K562 (cell line): ENCODE data around the gene ANO10. TPM values are rescaled to one million over a fixed set of nuclear protein-coding genes. Genes with fewer than 3 reads are reported as not detected.

ENCODE experiments used
- BRD9 ChIP-seq: fragments of 450-650 bp; IDR thresholded peaks from 2 replicates; pipeline ENCODE4 v1.6.1; 2018; ENCODE audit warnings: low read depth; ENCODE audit not compliant: partially characterized antibody
- CHCHD3 ChIP-seq: fragments of 250-450 bp; sonication (Bioruptor Pico); IDR thresholded peaks from 2 replicates; pipeline ENCODE4 v2.1.2; 2022; ENCODE audit warnings: mild to moderate bottlenecking
- HCFC1 ChIP-seq: IDR thresholded peaks from 2 replicates; pipeline ENCODE4 v1.6.1; 2012; ENCODE audit warnings: low read depth, low read length, improper control_type of control experiment
- L3MBTL2 ChIP-seq: fragments of 450-650 bp; IDR thresholded peaks from 2 replicates; pipeline ENCODE4 v1.6.1; 2016; ENCODE audit warnings: mild to moderate bottlenecking, moderate library complexity
- MAZ ChIP-seq, 2 experiments: fragments of 450-650 bp in 1 of 2; sonication (generic) in 1 of 2; formaldehyde crosslinking; IDR thresholded peaks in 1 of 2; conservative IDR thresholded peaks in 1 of 2; 2 replicates each; pipeline versions ENCODE4 v1.4.0 to v1.5.0; 2020; ENCODE audit warnings: mild to moderate bottlenecking in 1 of 2, missing genetic modification reagents in 1 of 2
- MEF2D ChIP-seq: conservative IDR thresholded peaks from 2 replicates; pipeline ENCODE4 v1.6.1; 2016; ENCODE audit warnings: low read depth, missing genetic modification characterization, missing compliant biosample characterization
- RBBP5 ChIP-seq: fragments of 200-600 bp; sonication (generic); IDR thresholded peaks from 2 replicates; pipeline ENCODE4 v1.6.1; 2012; ENCODE audit warnings: borderline replicate concordance, mild to moderate bottlenecking, low read length, control low read depth, inconsistent platforms; ENCODE audit not compliant: insufficient read depth, poor library complexity, severe bottlenecking
- SMARCE1 ChIP-seq: fragments of 450-650 bp; IDR thresholded peaks from 2 replicates; pipeline ENCODE4 v1.7.1; 2016; ENCODE audit warnings: mild to moderate bottlenecking
- ZNF431 ChIP-seq: sonication (generic); formaldehyde crosslinking; IDR thresholded peaks from 2 replicates; pipeline ENCODE4 v1.8.0; 2022; ENCODE audit warnings: mild to moderate bottlenecking, missing genetic modification reagents
- ZNF436 ChIP-seq: fragments of 250-450, 450-650 bp; sonication (Bioruptor Pico); formaldehyde crosslinking; IDR thresholded peaks from 2 replicates; pipeline ENCODE4 v1.7.0; 2020; ENCODE audit warnings: mild to moderate bottlenecking
- ZNF584 ChIP-seq: fragments of 200-800 bp; sonication (Bioruptor generic); IDR thresholded peaks from 2 replicates; pipeline ENCODE4 v1.6.1; 2016; ENCODE audit warnings: low read depth, mild to moderate bottlenecking, missing genetic modification characterization, missing compliant biosample characterization
- ZNF644 ChIP-seq: fragments of 200-800 bp; sonication (Bioruptor generic); IDR thresholded peaks from 2 replicates; pipeline ENCODE4 v1.6.1; 2016; ENCODE audit warnings: low read depth, missing genetic modification characterization, missing compliant biosample characterization
- ZNF717 ChIP-seq: fragments of 250-450 bp; sonication (Bioruptor Pico); IDR thresholded peaks from 2 replicates; pipeline ENCODE4 v1.5.0; 2021
- ZZZ3 ChIP-seq: fragments of 450-650 bp; IDR thresholded peaks from 2 replicates; pipeline ENCODE4 v1.6.1; 2016; ENCODE audit warnings: antibody characterized with exemption, mild to moderate bottlenecking, moderate library complexity
- polyA plus RNA-seq, 8 experiments: library from polyadenylated mRNA; depleted of rRNA in 4 of 8; stranded (reverse) in 5 of 8; unstranded in 3 of 8; fragments of >200 nt; fragmentation: Nextera tagmentation in 2 of 8; fragmentation: Illumina TruSeq in 1 of 8; extraction: Ambion mirVana in 2 of 8; extraction: Trizol in 1 of 8; gene quantifications; 2 replicates each; pipeline versions ENCODE4 v1.2.1 to v1.2.3, GENCODE V29; 2011 to 2014; ENCODE audit warnings: inconsistent platforms in 1 of 8, missing spikeins in 1 of 8
- total RNA-seq, 7 experiments: library from RNA; depleted of rRNA in 6 of 7; stranded (reverse); fragments of >200 nt in 6 of 7; fragmentation: Illumina TruSeq in 2 of 7; extraction: Trizol in 2 of 7; gene quantifications; 2 replicates each; pipeline versions ENCODE4 v1.2.1 to v1.2.3, GENCODE V29; 2011 to 2021; ENCODE audit warnings: low replicate concordance in 1 of 7
- TF ChIP-seq, protein P1 (sequence below): fragments of 250-450 bp; sonication (Bioruptor Pico); IDR thresholded peaks from 2 replicates; pipeline ENCODE4 v1.5.1; 2021; ENCODE audit warnings: mild to moderate bottlenecking
- TF ChIP-seq, protein P2 (sequence below): fragments of 250-450 bp; sonication (Bioruptor Pico); IDR thresholded peaks from 2 replicates; pipeline ENCODE4 v1.8.0; 2022; ENCODE audit warnings: moderate library complexity, mild to moderate bottlenecking, inconsistent platforms
- TF ChIP-seq, protein P3 (sequence below): fragments of 250-450 bp; sonication (Bioruptor Pico); IDR thresholded peaks from 2 replicates; pipeline ENCODE4 v1.5.0; 2021
- TF ChIP-seq, protein P4 (sequence below): fragments of 250-450 bp; sonication (Bioruptor Pico); IDR thresholded peaks from 2 replicates; pipeline ENCODE4 v1.4.0; 2020; ENCODE audit warnings: mild to moderate bottlenecking, moderate library complexity
- TF ChIP-seq, protein P5 (sequence below): fragments of 250-450 bp; sonication (Bioruptor Pico); IDR thresholded peaks from 2 replicates; pipeline ENCODE4 v1.4.0; 2020; ENCODE audit warnings: mild to moderate bottlenecking, moderate library complexity, borderline replicate concordance

ANO10 gene
- total and polyA plus RNA-seq, 9 of the 15 experiments (the other 6 are each of a cell fraction or from before 2014, with no cell fraction given), result 6.4 to 46.0 (median 32.3) TPM

DNA sequence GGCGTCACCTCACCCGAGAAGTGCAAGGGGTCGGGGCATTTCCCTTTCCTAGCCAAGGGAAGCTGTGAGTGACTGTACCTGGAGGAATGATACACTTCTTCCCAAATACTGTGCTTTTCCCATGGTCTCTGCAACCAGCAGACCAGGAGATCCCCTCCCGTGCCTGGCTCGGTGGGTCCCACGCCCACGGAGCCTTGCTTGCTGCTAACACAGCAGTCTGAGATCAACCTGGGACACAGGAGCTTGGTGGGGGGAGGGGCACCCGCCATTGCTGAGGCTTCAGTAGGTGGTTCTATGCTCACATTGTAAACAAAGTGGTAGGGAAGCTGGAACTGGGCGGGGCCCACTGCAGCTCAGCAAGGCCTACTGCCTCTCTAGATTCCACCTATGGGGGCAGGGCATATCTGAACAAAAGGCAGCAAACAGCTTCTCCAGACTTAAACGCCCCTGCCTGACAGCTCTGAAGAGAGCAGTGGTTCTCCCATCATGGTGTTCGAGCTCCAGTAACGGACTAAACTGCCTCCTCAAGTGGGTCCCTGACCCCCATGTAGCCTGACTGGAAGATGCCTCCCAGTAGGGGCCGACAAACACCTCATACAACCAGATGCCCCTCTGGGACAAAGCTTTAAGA, 37.6 kb upstream of the ANO10 start (continued):
- no peak for TF ChIP-seq RBBP5
- TF ChIP-seq, protein P1, sequence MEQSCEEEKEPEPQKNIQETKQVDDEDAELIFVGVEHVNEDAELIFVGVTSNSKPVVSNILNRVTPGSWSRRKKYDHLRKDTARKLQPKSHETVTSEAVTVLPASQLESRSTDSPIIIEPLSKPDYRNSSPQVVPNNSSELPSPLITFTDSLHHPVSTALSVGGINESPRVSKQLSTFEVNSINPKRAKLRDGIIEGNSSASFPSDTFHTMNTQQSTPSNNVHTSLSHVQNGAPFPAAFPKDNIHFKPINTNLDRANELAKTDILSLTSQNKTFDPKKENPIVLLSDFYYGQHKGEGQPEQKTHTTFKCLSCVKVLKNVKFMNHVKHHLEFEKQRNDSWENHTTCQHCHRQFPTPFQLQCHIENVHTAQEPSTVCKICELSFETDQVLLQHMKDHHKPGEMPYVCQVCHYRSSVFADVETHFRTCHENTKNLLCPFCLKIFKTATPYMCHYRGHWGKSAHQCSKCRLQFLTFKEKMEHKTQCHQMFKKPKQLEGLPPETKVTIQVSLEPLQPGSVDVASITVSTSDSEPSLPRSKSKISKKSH (CRISPR knock-in tag), result no peak
- TF ChIP-seq HCFC1, result no peak
- TF ChIP-seq, protein P2, sequence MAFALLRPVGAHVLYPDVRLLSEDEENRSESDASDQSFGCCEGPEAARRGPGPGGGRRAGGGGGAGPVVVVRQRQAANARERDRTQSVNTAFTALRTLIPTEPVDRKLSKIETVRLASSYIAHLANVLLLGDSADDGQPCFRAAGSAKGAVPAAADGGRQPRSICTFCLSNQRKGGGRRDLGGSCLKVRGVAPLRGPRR (CRISPR knock-in tag), result no peak
- TF ChIP-seq MEF2D (tag), result no peak
- TF ChIP-seq, protein P3, sequence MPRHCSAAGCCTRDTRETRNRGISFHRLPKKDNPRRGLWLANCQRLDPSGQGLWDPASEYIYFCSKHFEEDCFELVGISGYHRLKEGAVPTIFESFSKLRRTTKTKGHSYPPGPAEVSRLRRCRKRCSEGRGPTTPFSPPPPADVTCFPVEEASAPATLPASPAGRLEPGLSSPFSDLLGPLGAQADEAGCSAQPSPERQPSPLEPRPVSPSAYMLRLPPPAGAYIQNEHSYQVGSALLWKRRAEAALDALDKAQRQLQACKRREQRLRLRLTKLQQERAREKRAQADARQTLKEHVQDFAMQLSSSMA (CRISPR knock-in tag), result no peak
- TF ChIP-seq SMARCE1, result no peak; the same call in none of the 2 replicates
- TF ChIP-seq ZZZ3, result no peak
- TF ChIP-seq, protein P4, sequence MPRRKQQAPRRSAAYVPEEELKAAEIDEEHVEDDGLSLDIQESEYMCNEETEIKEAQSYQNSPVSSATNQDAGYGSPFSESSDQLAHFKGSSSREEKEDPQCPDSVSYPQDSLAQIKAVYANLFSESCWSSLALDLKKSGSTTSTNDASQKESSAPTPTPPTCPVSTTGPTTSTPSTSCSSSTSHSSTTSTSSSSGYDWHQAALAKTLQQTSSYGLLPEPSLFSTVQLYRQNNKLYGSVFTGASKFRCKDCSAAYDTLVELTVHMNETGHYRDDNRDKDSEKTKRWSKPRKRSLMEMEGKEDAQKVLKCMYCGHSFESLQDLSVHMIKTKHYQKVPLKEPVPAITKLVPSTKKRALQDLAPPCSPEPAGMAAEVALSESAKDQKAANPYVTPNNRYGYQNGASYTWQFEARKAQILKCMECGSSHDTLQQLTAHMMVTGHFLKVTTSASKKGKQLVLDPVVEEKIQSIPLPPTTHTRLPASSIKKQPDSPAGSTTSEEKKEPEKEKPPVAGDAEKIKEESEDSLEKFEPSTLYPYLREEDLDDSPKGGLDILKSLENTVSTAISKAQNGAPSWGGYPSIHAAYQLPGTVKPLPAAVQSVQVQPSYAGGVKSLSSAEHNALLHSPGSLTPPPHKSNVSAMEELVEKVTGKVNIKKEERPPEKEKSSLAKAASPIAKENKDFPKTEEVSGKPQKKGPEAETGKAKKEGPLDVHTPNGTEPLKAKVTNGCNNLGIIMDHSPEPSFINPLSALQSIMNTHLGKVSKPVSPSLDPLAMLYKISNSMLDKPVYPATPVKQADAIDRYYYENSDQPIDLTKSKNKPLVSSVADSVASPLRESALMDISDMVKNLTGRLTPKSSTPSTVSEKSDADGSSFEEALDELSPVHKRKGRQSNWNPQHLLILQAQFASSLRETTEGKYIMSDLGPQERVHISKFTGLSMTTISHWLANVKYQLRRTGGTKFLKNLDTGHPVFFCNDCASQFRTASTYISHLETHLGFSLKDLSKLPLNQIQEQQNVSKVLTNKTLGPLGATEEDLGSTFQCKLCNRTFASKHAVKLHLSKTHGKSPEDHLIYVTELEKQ (CRISPR knock-in tag), result no peak
- TF ChIP-seq BRD9, result peak; percentile 66
- TF ChIP-seq, protein P5, sequence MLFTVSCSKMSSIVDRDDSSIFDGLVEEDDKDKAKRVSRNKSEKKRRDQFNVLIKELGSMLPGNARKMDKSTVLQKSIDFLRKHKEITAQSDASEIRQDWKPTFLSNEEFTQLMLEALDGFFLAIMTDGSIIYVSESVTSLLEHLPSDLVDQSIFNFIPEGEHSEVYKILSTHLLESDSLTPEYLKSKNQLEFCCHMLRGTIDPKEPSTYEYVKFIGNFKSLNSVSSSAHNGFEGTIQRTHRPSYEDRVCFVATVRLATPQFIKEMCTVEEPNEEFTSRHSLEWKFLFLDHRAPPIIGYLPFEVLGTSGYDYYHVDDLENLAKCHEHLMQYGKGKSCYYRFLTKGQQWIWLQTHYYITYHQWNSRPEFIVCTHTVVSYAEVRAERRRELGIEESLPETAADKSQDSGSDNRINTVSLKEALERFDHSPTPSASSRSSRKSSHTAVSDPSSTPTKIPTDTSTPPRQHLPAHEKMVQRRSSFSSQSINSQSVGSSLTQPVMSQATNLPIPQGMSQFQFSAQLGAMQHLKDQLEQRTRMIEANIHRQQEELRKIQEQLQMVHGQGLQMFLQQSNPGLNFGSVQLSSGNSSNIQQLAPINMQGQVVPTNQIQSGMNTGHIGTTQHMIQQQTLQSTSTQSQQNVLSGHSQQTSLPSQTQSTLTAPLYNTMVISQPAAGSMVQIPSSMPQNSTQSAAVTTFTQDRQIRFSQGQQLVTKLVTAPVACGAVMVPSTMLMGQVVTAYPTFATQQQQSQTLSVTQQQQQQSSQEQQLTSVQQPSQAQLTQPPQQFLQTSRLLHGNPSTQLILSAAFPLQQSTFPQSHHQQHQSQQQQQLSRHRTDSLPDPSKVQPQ (CRISPR knock-in tag), result no peak
- peak; percentile 51 for TF ChIP-seq L3MBTL2
- TF ChIP-seq ZNF436 (CRISPR knock-in tag), result no peak
- TF ChIP-seq ZNF584 (CRISPR knock-in tag), result no peak
- TF ChIP-seq ZNF717 (CRISPR knock-in tag), result no peak
- TF ChIP-seq MAZ (CRISPR knock-in tag; conservative IDR thresholded peaks at IDR 0.05 in 1 of 2, IDR thresholded peaks at IDR 0.05 in 1 of 2), result no peak
- no peak for TF ChIP-seq ZNF431
- TF ChIP-seq ZNF644 (tag), result peak; percentile 82
- TF ChIP-seq CHCHD3 (CRISPR knock-in tag), result no peak
